Activated CD8-positive, alpha-beta memory T cell treated with anti-CD3 and anti-CD28 coated beads, Interleukin-2, amount 50 U/mL, for 24 hours (primary cell): Measurements from ENCODE around the gene PDZK1IP1.

Experiments
- DNase-seq: peaks from one replicate; pipeline ENCODE4 v3.0.0-alpha.2; 2020; ENCODE audit errors: extremely low read depth

Gene PDZK1IP1, protein sequence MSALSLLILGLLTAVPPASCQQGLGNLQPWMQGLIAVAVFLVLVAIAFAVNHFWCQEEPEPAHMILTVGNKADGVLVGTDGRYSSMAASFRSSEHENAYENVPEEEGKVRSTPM

GRCh38 chr1:47189844-47190508 is at the start of gene PDZK1IP1:
Gene PDZK1IP1 (minus strand): TSS chr1:47190036. CDS start chr1:47189932, 104 bp downstream.
- DNase-seq: no peak

DNA sequence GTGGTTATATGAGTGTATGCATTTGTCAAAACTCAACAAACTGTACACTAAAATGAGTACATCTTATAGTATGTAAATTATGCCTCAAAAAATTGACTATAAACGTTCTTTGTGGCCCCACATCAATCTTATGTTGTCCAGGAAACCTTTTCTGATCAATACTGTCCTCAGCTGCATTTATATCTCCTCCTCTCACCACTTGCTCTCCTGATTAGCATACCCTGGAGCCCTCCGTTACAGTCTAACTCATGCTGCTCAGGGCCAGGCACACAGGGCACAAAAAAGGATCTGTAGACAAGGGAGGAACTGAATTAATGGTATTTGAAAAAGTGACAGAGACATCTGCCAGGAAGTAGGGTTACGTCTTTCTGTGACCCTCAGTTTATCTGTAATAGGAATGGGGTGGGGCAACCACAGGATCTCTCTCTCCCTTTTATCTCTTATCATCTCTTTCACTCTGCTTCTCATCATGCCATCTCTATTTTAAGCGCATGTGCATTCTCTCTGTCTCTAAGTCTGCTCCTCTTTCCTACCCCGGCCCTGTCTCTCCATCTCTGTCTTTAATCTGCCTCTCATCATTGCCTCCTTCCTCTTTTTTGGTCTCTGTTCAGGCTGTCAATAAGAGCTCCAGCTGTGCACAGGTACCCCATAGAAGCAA is 49.2 kb upstream of the PDZK1IP1 start:
- no peak for DNase-seq

DNA sequence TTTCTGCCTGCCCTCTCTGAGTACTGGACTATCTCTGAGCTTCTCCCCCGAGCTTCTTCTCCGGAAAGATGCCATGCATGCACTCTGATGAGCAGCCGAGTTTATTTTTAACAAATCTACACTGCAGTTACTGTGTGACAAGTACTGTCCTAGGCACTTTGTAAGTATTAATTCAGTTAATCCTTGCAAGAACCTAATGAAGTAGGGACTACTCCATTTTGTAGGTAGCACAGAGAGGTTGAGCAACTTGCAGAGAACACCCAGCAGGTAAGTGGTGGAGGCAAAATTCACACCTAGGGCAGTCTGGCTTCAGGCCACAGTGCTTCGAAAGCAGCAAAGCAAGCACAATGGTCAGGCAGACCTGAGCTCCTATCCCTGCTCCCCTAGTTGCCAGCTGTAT is 46.0 kb upstream of the PDZK1IP1 start:
- DNase-seq: no peak

- DNase-seq: no peak
Measured at GRCh38 chr1:47235241-47235681, 45.4 kb upstream of the PDZK1IP1 start.

- no peak for DNase-seq
Measured at GRCh38 chr1:47233186-47233585, 43.4 kb upstream of the PDZK1IP1 start.

DNA sequence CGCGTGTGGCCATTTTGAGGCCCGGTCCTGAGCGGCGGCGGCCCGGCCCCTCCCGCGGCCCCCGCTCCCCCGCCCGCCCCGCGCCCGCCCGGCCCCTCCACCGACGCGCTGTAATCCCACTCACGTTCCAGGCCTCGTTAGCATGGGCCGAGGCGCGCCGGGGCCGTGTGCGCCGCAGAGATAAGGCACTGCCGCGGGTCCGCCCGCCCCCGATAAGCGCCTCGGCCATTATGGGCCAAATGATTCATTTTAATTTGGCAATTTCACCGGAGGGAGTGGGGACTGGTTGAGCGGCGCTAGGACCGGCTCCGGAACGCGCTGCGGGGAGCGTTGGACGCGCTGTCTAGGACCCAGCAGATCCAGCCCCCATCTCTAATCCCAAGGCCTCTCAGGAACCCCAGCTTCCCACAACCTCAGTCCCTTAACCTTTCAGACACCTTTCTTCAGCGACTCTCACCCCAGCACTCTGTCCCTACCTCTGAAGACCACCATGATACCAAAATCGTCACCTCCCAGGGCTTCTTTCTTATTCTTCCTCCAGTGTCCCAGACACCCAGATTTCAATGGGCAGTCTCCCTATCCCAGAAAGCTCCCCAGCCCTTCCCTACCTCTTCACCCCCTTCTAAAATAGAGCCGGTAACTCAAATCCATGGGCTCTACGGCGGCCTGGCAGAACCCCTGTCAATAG is 42.5 kb upstream of the PDZK1IP1 start, which contains the start of gene TAL1:
TSS of gene TAL1 (minus strand) at position 39 of the 688 bp plus-strand sequence. CDS start 6,337 bp downstream, outside the sequence.
- no peak for DNase-seq

DNA sequence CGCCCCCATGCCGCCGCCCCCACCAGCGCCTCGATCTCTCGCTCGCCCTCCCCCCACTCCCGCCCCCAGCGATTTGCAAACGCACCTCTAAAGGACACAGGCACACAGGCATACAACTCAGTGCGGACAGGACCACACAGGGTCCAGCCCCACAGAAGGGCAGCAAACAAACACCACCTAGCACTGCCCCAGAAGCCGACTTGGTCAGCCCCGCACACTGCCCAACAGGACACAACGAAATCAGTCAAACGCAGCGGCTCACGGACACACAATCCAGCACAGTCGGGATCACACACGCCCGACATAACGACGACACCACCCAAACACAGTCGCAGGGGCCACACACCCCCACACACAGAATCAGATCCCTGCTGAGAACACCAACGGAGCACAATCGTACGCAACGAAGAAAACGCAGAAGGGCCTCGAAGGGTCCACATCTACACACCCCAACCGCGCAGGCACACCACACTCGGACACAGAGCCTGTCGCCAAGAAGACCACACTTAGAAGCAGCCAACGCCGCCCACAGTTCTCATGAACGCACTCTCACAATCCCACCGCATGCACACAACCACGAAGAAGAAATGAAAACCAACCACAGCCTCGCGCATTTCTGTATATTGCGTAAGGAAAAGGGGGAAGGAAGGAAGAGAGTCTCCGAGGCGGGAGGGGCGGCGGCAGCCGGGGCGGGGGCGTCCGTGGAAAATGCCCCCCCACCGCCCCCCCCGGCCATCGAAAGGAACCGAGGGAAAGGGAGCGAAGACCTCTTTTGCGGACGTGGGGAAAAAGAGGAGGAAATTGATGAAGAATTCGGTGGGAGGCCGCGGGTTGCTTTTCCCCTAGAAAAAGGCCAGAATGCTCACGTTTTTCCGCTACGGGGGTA is 41.7 kb upstream of the PDZK1IP1 start:
- DNase-seq: no peak

DNA sequence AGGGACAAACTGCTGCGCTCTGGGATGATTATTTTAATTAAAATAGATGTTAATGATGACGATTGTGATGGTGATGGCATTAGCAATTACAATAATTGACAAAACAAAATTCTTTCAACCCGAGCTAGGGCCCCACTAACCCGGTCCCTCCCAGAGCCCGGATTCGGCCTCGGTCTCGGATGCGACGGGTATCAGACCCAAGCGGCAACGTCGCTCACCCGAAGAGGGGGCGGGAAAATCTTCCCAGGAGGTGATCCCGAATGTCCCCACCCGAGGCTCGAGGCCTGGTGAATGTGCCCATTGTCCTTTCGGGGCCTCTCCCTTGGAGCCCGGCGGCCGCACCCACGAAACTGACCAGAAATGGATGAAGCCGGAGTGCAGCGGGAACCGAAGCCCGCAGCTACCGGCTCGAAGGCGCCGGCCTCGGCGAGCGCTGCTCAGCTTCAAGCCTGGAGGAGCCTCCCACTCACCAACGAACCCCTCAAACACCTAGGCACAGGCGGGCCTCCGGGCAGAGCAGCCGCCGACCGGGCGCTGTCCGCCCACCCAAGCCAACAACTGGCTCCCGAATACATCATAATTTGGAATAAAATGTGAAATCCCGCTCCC is 41.0 kb upstream of the PDZK1IP1 start:
- no peak for DNase-seq

DNA sequence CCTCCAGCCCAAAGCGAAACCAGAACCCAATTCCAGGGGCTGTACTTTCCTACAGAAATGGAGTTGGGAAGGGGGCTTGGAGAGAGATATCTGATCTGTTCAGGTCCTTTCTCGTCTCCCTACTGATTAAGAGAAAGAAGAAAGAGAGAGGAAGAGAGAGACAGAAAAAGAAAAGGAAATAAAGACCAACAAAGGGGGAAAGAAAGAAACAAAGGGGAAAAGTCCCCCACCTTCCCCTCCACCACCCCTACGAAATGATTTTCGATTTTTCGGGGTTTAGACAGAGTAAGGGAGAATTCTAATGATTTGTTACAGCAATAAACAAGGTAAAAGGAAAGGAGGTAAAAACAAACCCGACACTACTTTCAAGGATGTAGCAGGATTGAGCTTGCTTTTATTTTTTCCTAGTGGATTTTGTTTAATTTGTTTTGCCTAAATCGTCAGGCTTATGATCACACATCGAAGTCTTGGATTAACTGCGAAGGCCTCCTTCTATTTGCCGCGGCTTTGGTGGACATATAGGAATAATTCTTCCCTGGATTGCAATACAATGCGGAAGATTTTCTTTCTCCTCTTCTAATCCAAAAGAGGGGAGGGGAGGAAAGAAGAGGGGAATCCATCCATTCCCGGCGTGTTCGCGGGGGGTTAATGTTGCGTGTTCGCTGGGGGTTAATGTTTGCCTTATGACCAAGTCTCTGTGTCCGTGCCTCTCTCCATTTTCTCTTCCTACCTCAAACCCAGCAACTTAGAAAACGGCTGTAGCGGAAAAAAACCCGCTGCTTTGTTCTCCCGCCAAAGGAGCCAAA is 40.3 kb upstream of the PDZK1IP1 start:
- DNase-seq: no peak

DNA sequence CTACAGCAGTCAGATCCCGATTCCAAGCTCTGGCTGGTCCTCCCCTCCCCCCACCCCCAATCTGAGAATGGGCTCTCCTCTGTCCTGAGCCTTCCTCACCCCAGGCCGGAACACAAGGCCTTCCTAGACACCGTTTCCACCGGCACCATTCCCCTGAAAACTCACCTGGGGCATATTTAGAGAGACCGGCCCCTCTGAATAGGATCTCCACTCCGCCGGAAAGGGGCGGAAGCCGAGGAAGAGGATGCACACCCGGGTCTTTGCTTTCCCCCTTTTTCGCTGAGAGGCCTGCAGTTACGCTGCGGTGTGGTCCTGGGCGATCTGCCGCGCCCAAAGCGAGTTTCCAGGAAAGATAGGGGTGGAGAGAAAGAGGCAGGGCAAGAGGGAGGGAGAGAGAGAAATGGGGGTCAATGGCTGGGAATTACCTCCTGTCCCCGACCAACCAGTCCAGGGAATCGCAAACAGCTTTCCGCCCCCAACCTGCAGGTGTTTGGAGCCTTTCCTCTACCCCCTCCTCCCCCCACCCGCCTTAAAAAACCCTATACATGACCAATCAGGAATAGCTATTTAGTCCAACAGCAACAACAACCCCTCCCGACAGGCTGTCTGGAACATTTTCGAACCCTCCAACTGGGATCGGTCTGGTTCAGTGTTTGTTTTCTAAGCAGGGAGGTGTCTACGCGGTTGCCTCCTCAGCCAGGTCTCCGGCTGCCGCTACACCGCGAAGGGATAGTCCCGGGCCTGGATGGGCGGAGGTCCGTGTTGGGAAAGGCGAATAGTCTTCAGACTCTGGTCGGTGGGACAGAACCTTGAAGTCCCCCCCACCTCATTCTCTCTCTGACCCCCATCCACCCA is 39.4 kb upstream of the PDZK1IP1 start:
- no peak for DNase-seq

DNA sequence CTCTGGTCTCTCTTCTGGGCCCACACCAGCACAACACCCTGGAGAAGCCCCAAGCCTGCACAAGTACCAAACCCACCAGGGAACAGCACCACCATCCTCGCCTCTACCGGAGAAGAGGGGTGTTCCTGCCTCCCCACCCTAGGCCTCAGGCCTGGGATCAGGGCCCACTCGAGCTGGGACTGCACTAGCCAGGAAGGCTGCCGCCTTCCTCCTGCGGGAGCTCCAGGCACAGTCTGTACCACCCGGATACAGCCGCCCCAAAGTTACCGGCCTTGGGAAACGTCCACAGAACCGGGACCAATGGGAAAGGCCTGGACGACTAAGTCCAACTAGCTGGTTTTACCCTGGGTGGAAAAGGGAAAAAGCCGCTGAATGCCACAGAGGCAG is 38.8 kb upstream of the PDZK1IP1 start:
- DNase-seq: no peak

GRCh38 chr1:47227341-47228232 is 37.8 kb upstream of the PDZK1IP1 start:
- DNase-seq: no peak

DNA sequence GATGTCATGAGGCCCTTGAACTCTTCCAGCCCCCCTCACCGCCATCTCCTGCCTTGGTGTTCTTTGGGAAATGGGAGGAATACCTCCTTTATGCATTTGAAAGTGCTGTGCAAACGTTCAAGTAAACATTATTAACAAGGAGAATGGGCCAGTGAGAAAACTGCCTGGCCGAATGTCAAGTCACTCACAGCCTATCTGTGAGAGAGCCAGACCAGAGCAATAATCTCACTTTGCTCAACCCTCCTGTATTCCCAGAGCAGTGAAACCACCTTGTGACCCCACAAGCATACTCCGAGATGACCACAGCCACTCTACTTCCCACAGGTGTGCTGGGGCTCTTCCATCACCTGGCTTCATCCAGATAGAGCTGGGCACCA is 37.0 kb upstream of the PDZK1IP1 start:
- no peak for DNase-seq

DNA sequence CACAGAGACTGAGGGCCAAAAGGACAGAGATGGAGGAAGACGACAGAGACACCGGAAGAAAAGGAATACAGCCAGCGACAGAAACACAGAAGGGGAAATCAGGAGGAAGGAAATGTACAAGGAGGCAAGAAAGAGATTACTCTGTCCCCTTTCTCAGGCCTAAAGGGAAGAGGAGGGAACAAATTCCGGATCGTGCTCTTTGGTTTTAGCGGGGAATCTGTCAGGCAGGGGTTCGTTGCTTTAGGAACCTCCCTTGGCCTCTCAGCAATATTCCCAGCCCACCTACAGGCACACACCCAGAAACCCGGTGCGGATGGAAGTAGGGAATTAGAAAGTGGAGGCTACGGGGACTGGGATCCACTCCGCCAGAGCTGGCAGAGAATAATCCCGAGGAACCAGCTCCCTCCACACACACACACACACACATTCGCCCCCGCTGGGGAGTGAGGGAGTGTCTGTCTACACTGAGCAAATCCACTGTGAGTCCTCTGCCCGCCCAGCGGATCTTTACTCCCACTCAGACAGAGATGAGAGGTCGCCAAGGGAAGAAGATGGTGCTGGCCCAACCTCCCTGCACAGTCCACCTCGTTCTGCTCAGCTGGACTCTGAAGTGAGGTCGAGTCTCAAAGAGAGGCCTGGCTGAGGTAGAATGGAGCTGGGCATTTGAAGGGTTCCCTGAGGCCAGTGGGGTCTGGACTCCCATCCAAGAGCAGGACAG is 36.4 kb upstream of the PDZK1IP1 start:
- no peak for DNase-seq

DNA sequence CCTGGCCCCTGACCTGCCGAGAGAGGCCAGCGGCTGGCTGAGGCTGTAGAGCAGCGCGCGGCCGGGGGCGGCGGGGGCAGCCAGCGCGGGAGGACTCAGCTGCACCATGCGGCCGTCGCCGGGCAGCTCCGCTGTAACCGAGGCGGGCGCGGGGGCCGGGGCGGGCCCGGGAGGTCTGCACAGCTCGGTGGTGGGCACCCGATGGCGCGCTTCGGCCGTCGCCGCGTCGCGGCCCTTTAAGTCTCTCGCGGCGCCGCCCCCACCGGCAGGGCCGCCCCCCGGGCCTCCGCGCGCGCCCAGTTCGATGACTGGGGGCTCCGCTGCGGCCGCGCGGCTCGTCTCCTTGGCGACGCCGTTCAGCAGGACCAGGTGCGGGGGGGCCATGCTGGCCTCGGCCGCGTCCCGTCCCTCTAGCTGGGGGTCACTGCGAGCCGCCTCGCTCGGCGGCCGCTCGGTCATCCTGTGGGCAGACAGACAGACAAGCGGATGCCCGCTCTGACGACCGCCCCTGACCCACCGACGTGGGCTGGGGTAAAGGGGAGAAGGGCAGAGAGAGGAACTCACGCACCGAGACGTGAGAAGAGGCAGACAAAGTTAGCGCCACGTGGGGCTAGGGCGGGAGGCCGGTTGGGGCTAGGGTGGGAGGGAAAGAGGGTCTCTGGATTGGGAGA is 35.7 kb upstream of the PDZK1IP1 start:
- DNase-seq: no peak

- no peak for DNase-seq
Measured at GRCh38 chr1:47224676-47225399, 35.0 kb upstream of the PDZK1IP1 start.
